Activated T-cell treated with anti-CD3 and anti-CD28 coated beads, Interleukin-2, amount 50 U/mL, for 24 hours (primary cell): ENCODE measurements around the gene SNX24.

Source experiments
- DNase-seq: peaks from one replicate; pipeline ENCODE4 v3.0.0-alpha.2; 2020
- H3K27ac Mint-ChIP-seq: 2 replicates; pipeline ENCODE4 v1.8.0; 2020; ENCODE audit warnings: mild to moderate bottlenecking, mixed read lengths
- H3K27me3 Mint-ChIP-seq: 2 replicates; pipeline ENCODE4 v1.8.0; 2020; ENCODE audit warnings: mixed read lengths
- H3K36me3 Mint-ChIP-seq: 2 replicates; pipeline ENCODE4 v1.8.0; 2020; ENCODE audit warnings: low read depth, mixed read lengths
- H3K4me1 Mint-ChIP-seq: 2 replicates; pipeline ENCODE4 v1.8.0; 2020; ENCODE audit warnings: low read depth, mixed read lengths
- H3K4me3 Mint-ChIP-seq: 2 replicates; pipeline ENCODE4 v1.8.0; 2020; ENCODE audit warnings: mild to moderate bottlenecking, moderate library complexity, mixed read lengths
- H3K9me3 Mint-ChIP-seq: 2 replicates; pipeline ENCODE4 v1.8.0; 2020; ENCODE audit warnings: mixed read lengths

SNX24 gene

GRCh38 chr5:123014689-123015088, 169.3 kb downstream of the SNX24 start:
- no peaks in the 10 kb centered on the region for H3K36me3 Mint-ChIP-seq
- DNase-seq: no peak
- H3K4me1 Mint-ChIP-seq: no peaks in the 10 kb centered on the region
- H3K4me3 Mint-ChIP-seq: no peak overlapping the region
- peaks cover 2% of the 10 kb centered on the region for H3K9me3 Mint-ChIP-seq
- H3K27ac Mint-ChIP-seq: no peak overlapping the region
- H3K27me3 Mint-ChIP-seq: peaks cover 2% of the 10 kb centered on the region

GRCh38 chr5:123028222-123028621, 182.8 kb downstream of the SNX24 start:
- H3K4me3 Mint-ChIP-seq: no peak overlapping the region
- H3K36me3 Mint-ChIP-seq: no peaks in the 10 kb centered on the region
- no peak overlapping the region for H3K27ac Mint-ChIP-seq
- H3K27me3 Mint-ChIP-seq: peaks cover 40% of the 10 kb centered on the region
- no peaks in the 10 kb centered on the region for H3K9me3 Mint-ChIP-seq
- no peaks in the 10 kb centered on the region for H3K4me1 Mint-ChIP-seq
- DNase-seq: no peak

- Mint-ChIP-seq H3K9me3 (no peaks in the 10 kb centered on the region), H3K4me3 (no peak overlapping the region), H3K4me1 (peaks cover 11% of the 10 kb centered on the region), H3K36me3 (no peaks in the 10 kb centered on the region), H3K27ac (no peak overlapping the region), H3K27me3 (peaks cover 71% of the 10 kb centered on the region)
- no peak for DNase-seq
These were observed 187.8 kb downstream of the SNX24 start for GRCh38 chr5:123033157-123033671.

GRCh38 chr5:123035360-123035917, 190.0 kb downstream of the SNX24 start:
- no peaks in the 10 kb centered on the region for H3K36me3 Mint-ChIP-seq
- peaks cover 76% of the 10 kb centered on the region for H3K27me3 Mint-ChIP-seq
- no peak overlapping the region for H3K27ac Mint-ChIP-seq
- DNase-seq: peak; percentile 28
- H3K4me3 Mint-ChIP-seq: peak overlapping the region; percentile 70
- peaks cover 11% of the 10 kb centered on the region for H3K4me1 Mint-ChIP-seq
- no peaks in the 10 kb centered on the region for H3K9me3 Mint-ChIP-seq

DNA sequence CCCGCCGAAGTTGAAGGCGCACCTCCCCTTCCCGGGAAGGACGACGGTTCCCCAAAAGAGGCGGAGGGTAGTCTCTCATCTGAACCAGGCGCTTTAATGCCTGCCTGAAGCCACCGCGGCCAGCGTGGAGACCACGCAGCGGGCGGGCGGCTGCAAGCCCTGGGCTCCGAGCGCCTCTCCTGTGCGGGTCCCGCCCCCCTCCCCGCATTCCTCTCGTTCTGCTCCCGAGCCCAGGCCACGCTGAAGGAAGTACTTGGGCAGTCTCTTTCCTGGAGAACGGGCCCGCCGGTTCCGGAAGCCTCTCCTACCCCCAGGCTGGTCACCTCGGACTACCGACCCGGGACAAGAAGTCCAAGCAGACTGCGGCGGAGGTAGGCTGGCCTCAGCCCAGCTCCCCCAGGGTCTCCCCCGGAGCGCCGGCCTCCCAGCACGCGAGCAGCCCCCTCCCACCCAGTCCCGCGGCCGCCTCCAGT, 190.5 kb downstream of the SNX24 start:
- Mint-ChIP-seq H3K4me3 (peak overlapping the region; percentile 70), H3K9me3 (no peaks in the 10 kb centered on the region), H3K36me3 (no peaks in the 10 kb centered on the region), H3K27me3 (peaks cover 72% of the 10 kb centered on the region), H3K4me1 (peaks cover 11% of the 10 kb centered on the region), H3K27ac (no peak overlapping the region)
- DNase-seq: peak; percentile 30

GRCh38 chr5:123036391-123037103, 191.1 kb downstream of the SNX24 start, which contains the start of gene PPIC:
TSS of gene PPIC (minus strand) at chr5:123036725. CDS start at chr5:123036625, 100 bp downstream.
- DNase-seq: peak; percentile 46
- Mint-ChIP-seq H3K4me3 (peak within 1 kb of the TSS; percentile 70), H3K36me3 (no peaks in the 10 kb centered on the region), H3K27ac (no peak within 1 kb of the TSS), H3K9me3 (no peaks in the 10 kb centered on the region), H3K4me1 (peaks cover 11% of the 10 kb centered on the region), H3K27me3 (peaks cover 66% of the 10 kb centered on the region)

GRCh38 chr5:123037104-123037418, 191.6 kb downstream of the SNX24 start:
- no peak overlapping the region for H3K27ac Mint-ChIP-seq
- no peaks in the 10 kb centered on the region for H3K36me3 Mint-ChIP-seq
- H3K4me3 Mint-ChIP-seq: peak overlapping the region; percentile 39
- no peaks in the 10 kb centered on the region for H3K9me3 Mint-ChIP-seq
- DNase-seq: no peak
- H3K27me3 Mint-ChIP-seq: peaks cover 62% of the 10 kb centered on the region
- H3K4me1 Mint-ChIP-seq: peaks cover 11% of the 10 kb centered on the region

DNA sequence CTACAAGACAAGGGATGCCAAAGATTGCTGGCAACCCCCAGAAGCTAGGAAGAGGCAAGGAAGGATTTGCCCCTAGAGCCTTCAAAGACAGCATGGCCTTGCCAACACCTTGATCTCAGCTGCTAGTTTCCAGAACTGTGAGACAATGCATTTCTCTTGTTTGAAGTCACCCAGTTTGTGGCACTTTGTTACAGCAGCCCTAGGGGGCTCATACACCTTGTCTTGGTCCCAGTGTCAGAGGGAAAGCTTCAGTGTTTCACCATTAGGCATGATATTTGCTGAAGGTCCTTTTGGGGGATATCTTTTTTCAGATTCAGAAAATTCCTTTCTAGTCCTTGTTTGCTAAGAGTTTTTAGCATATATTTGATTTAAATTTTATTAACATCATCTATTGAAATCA, 194.3 kb downstream of the SNX24 start:
- DNase-seq: no peak
- no peak overlapping the region for H3K27ac Mint-ChIP-seq
- peaks cover 51% of the 10 kb centered on the region for H3K27me3 Mint-ChIP-seq
- no peaks in the 10 kb centered on the region for H3K36me3 Mint-ChIP-seq
- no peaks in the 10 kb centered on the region for H3K9me3 Mint-ChIP-seq
- no peak overlapping the region for H3K4me3 Mint-ChIP-seq
- peaks cover 11% of the 10 kb centered on the region for H3K4me1 Mint-ChIP-seq

DNA sequence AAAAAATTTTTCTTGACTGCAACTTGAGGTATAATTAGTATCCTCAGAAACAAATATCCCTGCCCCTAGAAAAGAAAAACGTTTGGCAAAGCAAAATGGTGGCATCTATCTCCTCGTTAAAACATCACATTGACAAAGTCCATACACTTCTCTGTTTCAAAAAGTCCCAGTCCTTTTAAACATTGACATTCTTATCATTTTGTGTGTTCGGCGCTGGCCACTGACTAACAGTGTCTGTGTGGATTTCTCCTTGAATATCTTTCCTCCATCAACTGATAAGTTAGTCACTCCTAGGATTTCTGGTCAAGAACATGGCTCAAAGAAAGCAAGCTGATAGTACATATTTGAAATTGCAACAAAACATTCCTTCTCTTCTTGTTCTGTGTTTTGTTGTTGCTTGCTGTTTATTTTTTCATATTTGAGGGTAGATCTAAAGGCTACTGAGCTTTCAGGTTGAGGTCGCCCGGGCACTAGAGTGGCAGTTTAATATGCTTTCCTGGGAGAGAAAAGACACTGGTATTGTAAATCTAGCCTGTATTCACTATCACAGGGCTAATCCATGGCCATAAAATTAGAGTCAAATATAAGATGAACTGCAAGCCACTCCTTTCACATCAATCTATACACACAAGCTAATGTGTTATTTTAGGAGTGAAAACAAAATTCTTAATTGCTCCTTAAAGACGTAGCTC, 199.7 kb downstream of the SNX24 start:
- Mint-ChIP-seq H3K4me1 (no peaks in the 10 kb centered on the region), H3K27ac (no peak overlapping the region), H3K27me3 (peaks cover 39% of the 10 kb centered on the region)

DNA sequence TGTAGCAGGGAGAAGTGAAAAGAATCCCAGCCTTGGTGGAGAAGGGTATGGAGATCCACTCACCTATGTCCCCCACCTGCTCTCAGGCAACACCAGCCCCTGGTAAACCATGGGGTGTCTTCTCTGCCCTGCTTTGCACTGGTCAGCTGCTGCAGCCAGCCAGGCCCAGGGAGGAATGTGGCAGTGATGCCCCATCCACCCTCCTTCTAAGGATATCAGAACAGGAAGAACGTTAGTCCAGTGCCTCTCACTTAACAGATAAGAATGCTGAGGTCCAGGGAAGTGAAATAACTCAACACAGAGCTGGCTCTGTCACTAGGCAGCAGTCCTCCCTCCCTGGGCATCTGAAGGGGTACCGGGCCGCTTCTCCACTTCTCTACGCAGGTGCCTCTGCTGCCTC, 200.8 kb downstream of the SNX24 start:
- H3K27ac Mint-ChIP-seq: no peak overlapping the region
- no peak overlapping the region for H3K4me3 Mint-ChIP-seq
- peaks cover 42% of the 10 kb centered on the region for H3K27me3 Mint-ChIP-seq
- no peaks in the 10 kb centered on the region for H3K4me1 Mint-ChIP-seq
- H3K36me3 Mint-ChIP-seq: no peaks in the 10 kb centered on the region
- DNase-seq: no peak
- peaks cover under 1% of the 10 kb centered on the region for H3K9me3 Mint-ChIP-seq

More for the DNA sequence above, 199.7 kb downstream of the SNX24 start:
- H3K9me3 Mint-ChIP-seq: no peaks in the 10 kb centered on the region
- no peak for DNase-seq
- no peaks in the 10 kb centered on the region for H3K36me3 Mint-ChIP-seq
- no peak overlapping the region for H3K4me3 Mint-ChIP-seq

DNA sequence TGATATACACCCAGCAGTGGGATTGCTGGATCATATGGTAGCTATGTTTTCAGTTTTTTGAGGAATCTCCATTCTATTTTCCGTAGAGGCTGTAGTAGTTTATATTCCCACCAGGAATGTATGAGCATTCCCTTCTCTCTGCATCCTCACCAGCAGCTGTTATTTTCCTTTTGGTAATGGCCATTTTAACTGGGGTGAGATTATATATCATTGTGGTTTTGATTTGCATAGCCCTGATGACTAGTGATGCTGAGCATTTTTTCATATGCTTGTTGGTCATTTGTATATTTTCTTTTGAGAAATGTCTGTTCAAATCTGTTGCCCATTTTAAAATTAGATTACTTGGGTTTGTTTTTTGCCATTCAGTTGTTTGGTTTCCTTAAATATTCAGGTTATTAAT, 202.3 kb downstream of the SNX24 start:
- Mint-ChIP-seq H3K27me3 (peaks cover 45% of the 10 kb centered on the region), H3K4me1 (no peaks in the 10 kb centered on the region), H3K4me3 (no peak overlapping the region), H3K27ac (no peak overlapping the region), H3K36me3 (no peaks in the 10 kb centered on the region), H3K9me3 (peaks cover 10% of the 10 kb centered on the region)
- no peak for DNase-seq

DNA sequence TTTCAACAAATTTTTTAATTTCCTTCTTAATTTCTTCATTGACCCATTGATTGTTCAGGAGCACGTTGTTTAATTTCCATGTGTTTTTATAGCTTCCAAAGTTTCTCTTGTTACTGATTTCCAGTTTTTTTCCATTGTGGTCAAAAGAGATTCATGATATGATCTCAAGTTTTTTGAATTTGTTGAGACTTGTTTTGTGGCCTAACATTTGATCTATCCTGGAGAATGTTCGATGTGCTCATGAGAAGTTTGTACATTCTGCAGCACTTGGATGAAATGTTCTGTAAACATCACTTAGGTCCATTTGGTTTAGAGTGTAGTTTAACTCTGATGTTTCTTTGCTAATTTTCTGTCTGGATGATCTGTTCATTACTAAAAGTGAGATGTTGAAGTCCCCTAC, 205.8 kb downstream of the SNX24 start:
- H3K4me3 Mint-ChIP-seq: no peak overlapping the region
- no peaks in the 10 kb centered on the region for H3K36me3 Mint-ChIP-seq
- no peak for DNase-seq
- peaks cover 10% of the 10 kb centered on the region for H3K9me3 Mint-ChIP-seq
- peaks cover 40% of the 10 kb centered on the region for H3K27me3 Mint-ChIP-seq
- no peaks in the 10 kb centered on the region for H3K4me1 Mint-ChIP-seq
- H3K27ac Mint-ChIP-seq: no peak overlapping the region
